H54 (cell line): ENCODE results near the gene MORC4.
"Not testable (repeated sequence)": the region's sequence is repeated elsewhere in the genome, so short reads cannot be mapped to it uniquely, and the experiment has no call there.

Experiments used
- DNase-seq: peaks from one replicate; pipeline ENCODE4 v3.0.0; 2011; ENCODE audit warnings: low spot score, mixed read lengths; ENCODE audit not compliant: insufficient read length
- FAIRE-seq: peaks from 3 replicates; lab custom pipeline; 2011; peaks lifted over from hg19 to GRCh38; lab: Jason Lieb, UNC
- POLR2A ChIP-seq: IDR thresholded peaks from 2 replicates; pipeline ENCODE4 v1.6.1; 2011; ENCODE audit warnings: low read depth, mild to moderate bottlenecking, low read length

Gene MORC4

DNA sequence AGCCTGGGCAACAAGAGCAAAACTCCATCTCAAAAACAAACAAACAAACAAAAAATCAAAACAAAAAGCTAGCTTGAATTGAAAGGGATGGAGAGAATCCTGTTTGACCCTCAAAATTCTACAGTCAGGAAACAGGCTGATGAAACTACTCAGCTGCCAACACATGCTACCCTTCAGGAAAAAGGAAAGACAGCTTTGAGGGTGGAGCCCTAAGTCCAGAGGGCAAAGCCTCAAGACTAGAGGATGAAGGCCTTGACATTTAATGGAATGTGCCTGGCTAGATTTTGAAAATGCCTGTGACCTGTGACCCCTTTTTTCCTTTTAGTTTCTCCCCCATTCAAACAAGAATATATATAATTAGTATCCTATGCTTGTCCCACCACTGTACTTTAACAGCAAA is 27.1 kb downstream of the MORC4 start:
- DNase-seq = no peak
- no peak for FAIRE-seq
- no peak for TF ChIP-seq POLR2A

DNA sequence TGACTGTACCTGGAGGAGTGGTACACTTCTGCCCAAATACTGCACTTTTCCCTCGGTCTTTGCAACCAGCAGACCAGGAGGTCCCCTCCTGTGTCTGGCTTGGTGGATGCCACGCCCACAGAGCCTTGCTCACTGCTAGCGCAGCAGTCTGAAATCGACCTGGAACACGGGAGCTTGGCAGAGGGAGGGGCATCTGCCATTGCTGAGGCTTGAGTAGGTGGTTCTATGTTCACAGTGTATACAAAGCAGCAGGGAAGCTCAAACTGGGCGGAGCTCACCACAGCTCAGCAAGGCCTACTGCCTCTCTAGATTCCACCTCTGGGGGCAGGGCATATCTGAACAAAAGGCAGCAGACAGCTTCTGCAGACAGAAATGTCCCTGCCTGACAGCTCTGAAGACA is 33.5 kb downstream of the MORC4 start:
- DNase-seq, FAIRE-seq: not testable (repeated sequence)

DNA sequence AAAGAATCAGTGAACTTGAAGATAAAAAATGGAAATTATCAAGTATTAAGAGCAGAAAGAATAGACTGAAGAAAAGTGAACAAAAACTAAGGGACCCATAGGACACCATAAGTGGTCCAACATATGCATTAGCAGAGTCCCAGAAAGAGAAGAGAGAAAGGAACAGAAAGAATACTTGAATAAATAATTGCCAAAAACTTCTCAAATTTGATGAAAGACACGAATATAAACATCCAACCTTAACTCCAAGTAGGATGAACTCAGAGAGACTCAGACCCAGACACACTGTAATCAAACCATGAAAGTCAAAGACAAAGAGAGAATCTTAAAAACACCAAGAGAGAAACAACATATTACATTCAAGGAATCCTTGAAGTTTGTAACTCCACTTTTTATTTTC is 35.7 kb downstream of the MORC4 start:
- no peak for FAIRE-seq
- no peak for TF ChIP-seq POLR2A
- no peak for DNase-seq

DNA sequence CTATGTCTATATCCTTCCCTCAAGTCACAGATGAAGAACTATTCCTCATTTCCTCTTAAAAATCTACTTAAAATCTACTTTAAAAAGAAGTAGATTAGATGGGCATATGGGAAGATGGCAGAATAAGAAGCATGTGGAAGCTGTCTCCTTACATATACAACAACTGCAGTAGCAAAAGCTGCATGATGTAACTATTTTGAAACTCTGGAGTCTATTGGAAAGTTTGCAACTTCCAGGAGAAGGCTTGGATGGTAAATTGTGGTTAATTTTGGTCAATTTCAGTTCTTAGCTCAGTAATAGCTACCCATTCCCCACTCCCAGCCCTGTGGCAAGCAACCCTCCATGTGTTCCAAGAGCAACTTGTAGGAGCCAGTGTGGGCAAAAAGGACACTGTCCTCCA is 36.9 kb downstream of the MORC4 start:
- FAIRE-seq = no peak

DNA sequence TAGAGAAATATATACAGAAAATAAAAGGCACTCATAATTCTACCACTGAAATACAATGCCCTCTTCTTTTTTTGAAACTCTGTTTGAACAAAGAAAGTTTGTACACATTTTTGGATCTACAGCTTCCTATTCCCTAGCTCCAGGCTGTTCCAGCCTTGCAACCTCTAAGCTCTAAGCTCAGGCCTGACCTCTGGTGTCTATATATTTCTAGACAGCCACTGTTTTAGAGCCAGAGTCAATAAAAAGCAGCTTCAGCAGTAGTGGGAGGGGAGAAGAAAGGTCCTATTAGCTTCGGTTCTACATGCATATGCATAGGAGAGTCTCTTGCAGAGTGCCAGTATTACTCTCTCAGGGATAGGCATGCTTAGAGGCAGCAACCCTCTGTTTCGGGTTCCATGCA is 40.1 kb downstream of the MORC4 start:
- no peak for TF ChIP-seq POLR2A
- no peak for FAIRE-seq

More for the DNA sequence above, 36.9 kb downstream of the MORC4 start:
- TF ChIP-seq POLR2A = no peak
- DNase-seq = no peak

DNA sequence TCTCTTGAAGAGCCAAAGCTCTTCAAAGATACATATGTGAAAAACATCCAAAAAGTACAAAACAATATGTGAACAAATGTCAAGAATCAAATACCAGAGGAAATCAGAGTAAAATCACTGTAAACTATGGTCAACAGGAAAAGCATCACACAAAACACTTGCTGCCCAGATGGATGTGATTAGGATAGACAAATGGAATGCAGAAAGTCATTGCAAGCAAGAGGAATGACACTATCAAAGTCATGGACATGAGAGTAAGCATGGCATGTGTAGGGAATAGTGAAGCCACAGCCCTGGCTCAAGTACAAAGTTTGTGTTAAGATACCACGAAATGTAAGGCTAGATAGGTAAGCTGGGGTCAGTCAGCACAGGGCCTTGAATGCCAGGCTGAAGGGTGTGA is 42.2 kb downstream of the MORC4 start:
- TF ChIP-seq POLR2A = no peak
- no peak for DNase-seq
- no peak for FAIRE-seq

More for the DNA sequence above, 40.1 kb downstream of the MORC4 start:
- DNase-seq = no peak

DNA sequence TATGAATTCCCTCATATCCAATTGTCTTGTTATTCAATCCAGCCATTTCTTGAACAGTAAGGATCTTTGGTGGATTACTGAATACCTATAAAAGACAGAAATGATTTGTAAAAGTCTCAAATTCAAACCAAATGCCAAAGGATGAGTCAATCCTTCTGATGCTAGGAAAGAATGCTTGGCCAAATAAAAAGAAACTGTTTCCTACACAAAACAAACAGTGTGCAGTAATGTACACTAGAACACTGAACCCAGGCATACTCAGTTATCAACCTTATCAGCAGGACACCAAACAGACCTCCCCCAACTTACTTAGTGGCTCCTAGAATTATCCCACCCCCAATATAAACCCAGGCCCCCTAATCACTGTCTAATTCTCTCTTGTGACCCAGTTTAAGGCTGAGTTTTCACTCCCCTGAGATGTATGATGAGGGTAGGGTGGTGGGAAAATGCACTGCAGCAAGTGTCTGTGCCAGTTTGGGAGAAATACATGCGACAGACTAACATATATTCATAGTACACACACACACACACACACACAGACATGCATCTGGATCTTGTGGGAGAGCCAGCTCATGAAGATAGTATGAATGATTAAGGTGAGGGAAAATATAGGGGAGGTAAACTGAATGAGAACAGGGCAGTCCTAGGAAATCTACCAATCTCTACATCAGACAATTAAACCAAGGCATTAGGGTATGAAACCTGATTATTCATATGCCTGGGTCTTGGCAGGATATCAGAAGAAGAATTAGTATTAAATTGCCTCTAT is 44.8 kb downstream of the MORC4 start:
- TF ChIP-seq POLR2A = no peak
- FAIRE-seq (no peak), DNase-seq (no peak)

DNA sequence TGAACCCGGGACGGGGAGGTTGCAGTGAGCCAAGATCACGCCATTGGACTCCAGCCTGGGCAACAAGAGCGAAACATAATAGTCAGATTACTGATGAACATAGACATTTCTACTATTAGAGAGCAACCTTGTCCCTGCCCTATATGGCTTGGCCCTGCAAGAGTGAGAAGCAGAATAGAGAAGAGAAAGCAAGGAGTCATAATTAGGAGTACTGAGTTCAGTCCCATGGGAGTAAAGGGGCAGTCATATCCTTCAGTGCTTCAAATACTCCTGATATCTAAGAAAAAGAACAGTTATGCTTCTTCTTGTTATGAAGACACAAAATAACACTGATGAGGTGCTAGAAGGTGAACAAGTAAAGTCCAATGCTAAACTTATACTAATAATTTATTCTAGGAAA is 46.0 kb downstream of the MORC4 start:
- no peak for FAIRE-seq
- DNase-seq = no peak
- TF ChIP-seq POLR2A = no peak

DNA sequence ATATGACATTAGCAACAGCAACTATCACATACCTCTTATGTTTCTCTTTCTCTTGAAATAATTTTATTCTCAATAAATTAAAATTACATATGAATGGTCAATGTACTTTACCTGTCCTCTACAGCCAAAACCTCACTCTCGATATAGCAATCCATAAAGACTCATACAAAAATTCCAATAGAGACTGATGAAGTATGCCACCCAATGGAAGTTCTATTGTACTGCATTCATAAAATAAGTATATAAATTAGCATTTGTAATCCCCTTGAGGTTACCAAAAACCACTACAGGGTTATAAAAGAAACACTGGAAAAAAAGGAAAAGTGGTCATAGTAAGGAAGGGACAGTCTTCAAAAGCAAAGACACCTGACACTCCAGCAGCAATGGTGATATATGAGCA is 47.0 kb downstream of the MORC4 start:
- FAIRE-seq (no peak), DNase-seq (no peak)
- no peak for TF ChIP-seq POLR2A

DNA sequence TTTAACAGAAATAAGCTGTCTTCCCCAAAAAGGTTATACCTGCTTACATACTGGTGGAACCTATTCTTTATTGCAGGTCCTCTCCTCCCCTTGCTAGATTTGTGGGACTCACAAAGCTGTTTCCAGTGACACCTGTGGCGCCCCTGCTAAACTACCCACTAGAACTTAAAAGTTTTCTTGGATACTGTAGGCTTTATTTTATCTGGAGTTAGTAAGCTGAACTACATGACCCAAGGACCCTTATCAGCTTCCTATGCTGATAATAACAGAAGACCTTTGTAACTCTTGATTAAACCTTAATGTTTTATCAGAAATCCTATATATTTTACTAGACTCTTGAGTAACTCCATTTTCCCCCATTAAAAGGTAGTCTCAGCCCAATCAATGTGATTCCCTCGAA is 47.5 kb downstream of the MORC4 start:
- no peak for FAIRE-seq
- DNase-seq = no peak
- no peak for TF ChIP-seq POLR2A

DNA sequence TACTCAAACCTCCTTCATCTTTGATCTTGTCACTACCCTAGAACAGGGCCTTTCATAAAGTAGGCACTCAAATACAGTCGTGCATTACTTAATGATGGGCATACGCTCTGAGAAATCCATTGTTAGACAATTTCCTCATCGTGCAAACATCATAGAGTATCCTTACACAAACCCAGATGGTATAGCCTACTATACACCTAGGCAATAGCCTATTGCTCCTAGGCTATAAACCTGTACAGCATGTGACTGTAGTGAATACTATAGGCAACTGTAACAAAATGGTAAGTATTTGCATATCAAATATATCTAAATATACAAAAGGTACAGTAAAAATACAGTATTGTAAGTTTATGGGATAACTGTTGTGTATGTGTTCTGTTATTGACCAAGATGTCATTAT is 47.9 kb downstream of the MORC4 start:
- DNase-seq = no peak
- TF ChIP-seq POLR2A = no peak
- no peak for FAIRE-seq

DNA sequence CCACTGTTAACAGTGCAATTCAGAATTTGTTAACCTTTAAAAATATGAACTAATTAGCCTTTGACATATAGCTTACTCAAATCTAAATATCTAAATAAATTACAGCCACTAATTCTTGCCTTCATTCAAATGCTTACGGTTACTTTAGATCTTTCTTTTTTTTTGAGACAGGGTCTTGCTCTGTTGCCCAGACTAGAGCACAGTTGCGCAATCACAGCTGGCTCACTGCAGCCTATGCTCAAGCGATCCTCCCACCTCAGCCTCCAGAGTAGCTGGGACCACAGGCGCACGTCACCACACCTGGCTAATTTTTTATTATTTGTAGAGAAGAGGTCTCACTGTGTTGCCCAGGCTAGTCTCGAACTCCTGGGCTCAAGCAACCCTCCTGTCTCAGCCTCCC is 48.8 kb downstream of the MORC4 start:
- no peak for DNase-seq
- FAIRE-seq = no peak
- TF ChIP-seq POLR2A = no peak

DNA sequence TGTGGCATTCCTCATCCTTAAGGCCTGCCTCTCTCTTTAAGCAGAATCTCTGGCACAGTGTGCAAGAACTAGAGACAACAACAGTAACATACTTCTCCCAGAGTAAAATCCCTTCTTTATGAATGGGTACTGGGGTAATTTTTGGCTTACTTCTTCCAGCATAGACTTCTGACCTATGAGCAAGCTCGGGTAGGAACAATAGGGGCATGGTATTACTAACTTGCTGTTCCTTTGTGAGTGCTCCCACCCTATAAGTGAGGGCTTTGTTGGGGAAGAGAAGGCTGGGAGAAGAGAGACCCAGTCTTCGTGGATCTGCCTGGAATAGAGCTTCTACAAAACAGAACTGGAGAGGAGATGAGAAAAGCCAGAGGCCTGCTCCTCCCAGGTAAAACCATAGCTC is 49.6 kb downstream of the MORC4 start:
- TF ChIP-seq POLR2A = no peak
- no peak for FAIRE-seq
- DNase-seq = no peak

DNA sequence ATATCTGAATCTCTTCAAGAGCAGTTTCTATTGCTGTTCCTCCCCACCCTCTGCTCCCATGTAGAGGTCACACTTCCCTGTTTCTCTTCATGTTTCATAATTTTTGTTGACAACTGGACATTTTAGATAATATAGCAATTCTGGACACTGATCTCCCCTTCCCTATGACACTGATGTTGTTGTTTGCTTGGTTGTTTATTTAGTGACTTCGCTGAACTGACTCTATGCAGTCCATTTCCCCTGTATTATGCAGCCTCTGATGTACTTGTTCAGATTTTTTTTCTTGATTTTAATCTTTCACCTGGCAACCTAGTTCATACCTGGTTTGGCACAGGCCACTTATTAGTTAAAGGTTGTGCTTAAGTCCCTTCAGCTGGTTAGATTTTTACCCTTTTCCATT is 50.6 kb downstream of the MORC4 start:
- FAIRE-seq (no peak), DNase-seq (no peak)
- no peak for TF ChIP-seq POLR2A

DNA sequence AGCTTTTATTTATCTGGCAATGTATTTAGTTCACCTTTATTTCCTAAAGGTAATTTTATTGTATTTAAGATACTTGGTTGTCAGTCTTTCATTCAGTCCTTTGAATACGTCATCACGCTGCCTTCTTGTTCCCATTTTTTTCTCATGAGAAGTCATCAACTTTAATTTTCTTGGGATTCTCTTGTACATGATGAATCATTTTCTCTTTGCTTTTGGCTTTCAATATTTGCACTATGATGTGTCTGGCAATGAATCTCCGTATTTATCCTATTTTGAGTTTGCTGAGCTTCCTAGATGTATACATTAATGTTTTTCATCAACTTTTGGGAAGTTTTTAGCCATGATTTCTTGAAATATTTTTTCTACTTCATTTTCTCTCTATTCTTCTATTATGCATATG is 51.4 kb downstream of the MORC4 start:
- FAIRE-seq = no peak

More for the DNA sequence above, 51.4 kb downstream of the MORC4 start:
- TF ChIP-seq POLR2A = no peak
- DNase-seq = no peak
